ENCODE measurements around the gene KIR3DL1. TPM values are rescaled to one million over a fixed set of nuclear protein-coding genes. Genes with fewer than 3 reads are reported as not detected.
"Not testable (repeated sequence)": the region's sequence is repeated elsewhere in the genome, so short reads cannot be mapped to it uniquely, and the experiment has no call there.

Gene KIR3DL1
- total RNA-seq, 1 experiment from 2014 or later = not detected

- POLR2A ChIA-PET = not testable (repeated sequence)
These were observed 8.1 kb downstream of the KIR3DL1 start for GRCh38 chr19:54824416-54824815.

DNA sequence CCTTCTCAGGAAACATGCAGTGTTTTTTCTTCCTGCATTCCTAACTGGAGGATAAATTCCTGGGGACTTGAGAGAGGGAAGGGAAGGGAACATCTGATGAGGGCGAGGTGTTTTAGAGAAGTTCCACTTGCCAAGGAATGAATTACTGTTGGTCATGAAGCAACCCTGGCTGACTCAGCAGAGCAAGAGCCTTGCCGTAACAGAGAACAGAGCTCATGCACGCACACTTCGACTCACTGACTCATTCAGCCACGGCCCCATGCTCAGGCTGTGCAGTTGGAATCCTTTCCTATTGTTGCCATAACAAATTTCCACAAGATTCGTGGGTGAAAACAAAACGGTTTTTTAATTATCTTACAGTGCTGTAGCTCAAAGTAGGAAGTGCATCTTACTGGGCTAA lies 9.1 kb downstream of the KIR3DL1 start:
- H3K27me3 ChIP-seq (ENCODE audit: control insufficient read depth, insufficient read depth, low read length); CTCF ChIA-PET; ATAC-seq; DNase-seq (ENCODE audit: low read depth, low spot score); intact Hi-C loops (cut with micrococcal nuclease; ENCODE audit: unreplicated experiment); POLR2A ChIA-PET; H3K27ac ChIP-seq (ENCODE audit: low read length); H3K4me1 ChIP-seq (ENCODE audit: control insufficient read depth, insufficient read depth, low read length); H3K4me3 ChIP-seq (ENCODE audit: low read depth in 2 of 2, low read length in 2 of 2); BruUV-seq (replicated peaks); in situ Hi-C loops (cut with HindIII; ENCODE audit: low pct_unique_long_range_greater_than_20kb, low sequenced_read_pairs); H3K36me3 ChIP-seq (ENCODE audit: control insufficient read depth, insufficient read depth, low read length); H3K9me3 ChIP-seq (ENCODE audit: control insufficient read depth, insufficient read depth, low read depth, low read length): not testable (repeated sequence)

More at GRCh38 chr19:54824416-54824815, 8.1 kb downstream of the KIR3DL1 start:
- BruUV-seq (replicated peaks); H3K4me1 ChIP-seq (ENCODE audit: control insufficient read depth, insufficient read depth, low read length); H3K27me3 ChIP-seq (ENCODE audit: control insufficient read depth, insufficient read depth, low read length); H3K36me3 ChIP-seq (ENCODE audit: control insufficient read depth, insufficient read depth, low read length); DNase-seq (ENCODE audit: low read depth, low spot score); H3K4me3 ChIP-seq (ENCODE audit: low read depth in 2 of 2, low read length in 2 of 2); in situ Hi-C loops (cut with HindIII; ENCODE audit: low pct_unique_long_range_greater_than_20kb, low sequenced_read_pairs); H3K27ac ChIP-seq (ENCODE audit: low read length); CTCF ChIA-PET; H3K9me3 ChIP-seq (ENCODE audit: control insufficient read depth, insufficient read depth, low read depth, low read length); ATAC-seq; intact Hi-C loops (cut with micrococcal nuclease; ENCODE audit: unreplicated experiment): not testable (repeated sequence)

GRCh38 chr19:54828064-54828463 lies 11.8 kb downstream of the KIR3DL1 start:
- POLR2A ChIA-PET; H3K36me3 ChIP-seq (ENCODE audit: control insufficient read depth, insufficient read depth, low read length); H3K9me3 ChIP-seq (ENCODE audit: control insufficient read depth, insufficient read depth, low read depth, low read length); H3K27ac ChIP-seq (ENCODE audit: low read length); ATAC-seq; H3K4me1 ChIP-seq (ENCODE audit: control insufficient read depth, insufficient read depth, low read length); DNase-seq (ENCODE audit: low read depth, low spot score); H3K4me3 ChIP-seq (ENCODE audit: low read depth in 2 of 2, low read length in 2 of 2); intact Hi-C loops (cut with micrococcal nuclease; ENCODE audit: unreplicated experiment); in situ Hi-C loops (cut with HindIII; ENCODE audit: low pct_unique_long_range_greater_than_20kb, low sequenced_read_pairs); CTCF ChIA-PET; H3K27me3 ChIP-seq (ENCODE audit: control insufficient read depth, insufficient read depth, low read length); BruUV-seq (replicated peaks): not testable (repeated sequence)

DNA sequence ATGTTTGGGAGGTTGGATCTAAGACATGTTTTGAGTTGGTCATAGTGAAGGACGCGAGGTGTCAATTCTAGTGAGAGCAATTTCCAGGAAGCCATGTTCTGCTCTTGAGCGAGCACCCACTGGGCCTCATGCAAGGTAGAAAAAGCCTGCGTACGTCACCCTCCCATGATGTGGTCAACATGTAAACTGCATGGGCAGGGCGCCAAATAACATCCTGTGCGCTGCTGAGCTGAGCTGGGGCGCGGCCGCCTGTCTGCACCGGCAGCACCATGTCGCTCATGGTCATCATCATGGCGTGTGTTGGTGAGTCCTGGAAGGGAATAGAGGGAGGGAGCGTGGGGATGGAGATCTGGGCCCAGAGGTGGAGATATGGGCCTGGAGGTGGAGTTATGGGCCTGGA lies 16.2 kb downstream of the KIR3DL1 start, which contains the start of gene KIR2DS4:
KIR2DS4 (plus strand) TSS at position 181 of the 400 bp plus-strand sequence.
- BruUV-seq (replicated peaks); ATAC-seq; DNase-seq (ENCODE audit: low read depth, low spot score); in situ Hi-C loops (cut with HindIII; ENCODE audit: low pct_unique_long_range_greater_than_20kb, low sequenced_read_pairs); H3K4me1 ChIP-seq (ENCODE audit: control insufficient read depth, insufficient read depth, low read length); CTCF ChIA-PET; H3K27ac ChIP-seq (ENCODE audit: low read length); H3K9me3 ChIP-seq (ENCODE audit: control insufficient read depth, insufficient read depth, low read depth, low read length); H3K27me3 ChIP-seq (ENCODE audit: control insufficient read depth, insufficient read depth, low read length); H3K36me3 ChIP-seq (ENCODE audit: control insufficient read depth, insufficient read depth, low read length); POLR2A ChIA-PET; H3K4me3 ChIP-seq (ENCODE audit: low read depth in 2 of 2, low read length in 2 of 2): not testable (repeated sequence)
- intact Hi-C loops (cut with micrococcal nuclease; ENCODE audit: unreplicated experiment) = loop anchor here (5.0 kb wide), 1 partner anchor 60 kb away; no protein-coding TSS in a partner anchor

DNA sequence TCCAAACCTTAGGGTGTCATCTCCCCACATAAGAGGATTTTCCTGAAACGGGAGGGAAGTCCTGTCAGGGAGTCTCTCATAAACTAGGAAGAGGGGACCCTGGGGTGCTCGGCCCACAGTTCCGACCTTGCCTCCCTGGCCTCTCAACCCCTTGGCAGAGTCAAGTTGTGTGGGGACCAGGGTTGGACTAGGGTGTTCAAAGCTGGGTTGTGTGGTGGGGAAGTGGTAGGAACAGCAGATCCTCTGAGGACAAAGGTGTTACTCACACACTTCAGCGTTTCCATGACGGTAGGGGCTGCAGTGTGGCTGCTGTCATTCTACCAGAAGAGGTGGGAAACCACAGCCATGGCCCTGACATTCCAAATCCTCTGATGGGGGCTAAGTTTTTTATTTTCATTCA lies 18.9 kb downstream of the KIR3DL1 start:
- in situ Hi-C loops (cut with HindIII; ENCODE audit: low pct_unique_long_range_greater_than_20kb, low sequenced_read_pairs) = not testable (repeated sequence)

DNA sequence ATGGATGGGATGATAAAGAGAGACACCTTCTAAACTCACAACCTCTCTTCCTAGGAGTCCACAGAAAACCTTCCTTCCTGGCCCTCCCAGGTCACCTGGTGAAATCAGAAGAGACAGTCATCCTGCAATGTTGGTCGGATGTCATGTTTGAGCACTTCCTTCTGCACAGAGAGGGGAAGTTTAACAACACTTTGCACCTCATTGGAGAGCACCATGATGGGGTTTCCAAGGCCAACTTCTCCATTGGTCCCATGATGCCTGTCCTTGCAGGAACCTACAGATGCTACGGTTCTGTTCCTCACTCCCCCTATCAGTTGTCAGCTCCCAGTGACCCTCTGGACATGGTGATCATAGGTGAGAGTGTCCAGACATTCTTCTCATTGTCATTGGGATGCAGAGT lies 21.3 kb downstream of the KIR3DL1 start:
- in situ Hi-C loops (cut with HindIII; ENCODE audit: low pct_unique_long_range_greater_than_20kb, low sequenced_read_pairs); H3K27ac ChIP-seq (ENCODE audit: low read length); POLR2A ChIA-PET; CTCF ChIA-PET; H3K4me1 ChIP-seq (ENCODE audit: control insufficient read depth, insufficient read depth, low read length); H3K9me3 ChIP-seq (ENCODE audit: control insufficient read depth, insufficient read depth, low read depth, low read length); H3K4me3 ChIP-seq (ENCODE audit: low read depth in 2 of 2, low read length in 2 of 2); intact Hi-C loops (cut with micrococcal nuclease; ENCODE audit: unreplicated experiment); ATAC-seq; H3K27me3 ChIP-seq (ENCODE audit: control insufficient read depth, insufficient read depth, low read length); BruUV-seq (replicated peaks); DNase-seq (ENCODE audit: low read depth, low spot score); H3K36me3 ChIP-seq (ENCODE audit: control insufficient read depth, insufficient read depth, low read length): not testable (repeated sequence)

More for the DNA sequence above, 18.9 kb downstream of the KIR3DL1 start:
- ATAC-seq; BruUV-seq (replicated peaks); H3K27me3 ChIP-seq (ENCODE audit: control insufficient read depth, insufficient read depth, low read length); POLR2A ChIA-PET; H3K36me3 ChIP-seq (ENCODE audit: control insufficient read depth, insufficient read depth, low read length); H3K4me3 ChIP-seq (ENCODE audit: low read depth in 2 of 2, low read length in 2 of 2); H3K27ac ChIP-seq (ENCODE audit: low read length); DNase-seq (ENCODE audit: low read depth, low spot score); H3K9me3 ChIP-seq (ENCODE audit: control insufficient read depth, insufficient read depth, low read depth, low read length); CTCF ChIA-PET; H3K4me1 ChIP-seq (ENCODE audit: control insufficient read depth, insufficient read depth, low read length); intact Hi-C loops (cut with micrococcal nuclease; ENCODE audit: unreplicated experiment): not testable (repeated sequence)

DNA sequence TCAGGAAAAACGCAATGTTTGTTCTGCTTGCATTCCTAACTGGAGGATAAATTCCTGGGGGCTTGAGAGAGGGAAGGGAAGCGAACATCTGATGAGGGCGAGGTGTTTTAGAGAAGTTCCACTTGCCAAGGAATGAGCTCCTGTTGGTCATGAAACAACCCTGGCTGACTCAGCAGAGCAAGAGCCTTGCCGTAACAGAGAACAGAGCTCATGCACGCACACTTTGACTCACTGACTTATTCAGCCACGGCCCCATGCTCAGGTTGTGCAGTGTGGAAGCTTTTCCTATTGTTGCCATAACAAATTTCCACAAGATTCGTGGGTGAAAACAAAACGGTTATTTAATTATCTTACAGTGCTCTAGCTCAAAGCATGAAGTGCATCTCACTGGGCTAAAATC lies 26.9 kb downstream of the KIR3DL1 start:
- DNase-seq (ENCODE audit: low read depth, low spot score); ATAC-seq; intact Hi-C loops (cut with micrococcal nuclease; ENCODE audit: unreplicated experiment); H3K4me3 ChIP-seq (ENCODE audit: low read depth in 2 of 2, low read length in 2 of 2); H3K4me1 ChIP-seq (ENCODE audit: control insufficient read depth, insufficient read depth, low read length); in situ Hi-C loops (cut with HindIII; ENCODE audit: low pct_unique_long_range_greater_than_20kb, low sequenced_read_pairs); H3K9me3 ChIP-seq (ENCODE audit: control insufficient read depth, insufficient read depth, low read depth, low read length); BruUV-seq (replicated peaks); CTCF ChIA-PET; H3K27me3 ChIP-seq (ENCODE audit: control insufficient read depth, insufficient read depth, low read length); H3K27ac ChIP-seq (ENCODE audit: low read length); H3K36me3 ChIP-seq (ENCODE audit: control insufficient read depth, insufficient read depth, low read length); POLR2A ChIA-PET: not testable (repeated sequence)
